AG09309 (cell line): ENCODE results near the gene ZAP70.

Experiments used
- DNase-seq: peaks from one replicate; pipeline ENCODE4 v3.0.0-alpha.2; 2010; ENCODE audit warnings: low read depth
- H3K4me3 ChIP-seq: 2 replicates; pipeline ENCODE4 v1.5.1; 2011; ENCODE audit warnings: mild to moderate bottlenecking, low read depth, low read length, moderate library complexity; ENCODE audit not compliant: control insufficient read depth
- TF ChIP-seq, protein P1 (sequence below): IDR thresholded peaks from 2 replicates; pipeline ENCODE4 v1.5.1; 2011; ENCODE audit warnings: mild to moderate bottlenecking, low read depth, low read length, inconsistent platforms; ENCODE audit not compliant: insufficient read depth, control insufficient read depth; ENCODE audit errors: missing control alignments

The ZAP70 gene

DNA sequence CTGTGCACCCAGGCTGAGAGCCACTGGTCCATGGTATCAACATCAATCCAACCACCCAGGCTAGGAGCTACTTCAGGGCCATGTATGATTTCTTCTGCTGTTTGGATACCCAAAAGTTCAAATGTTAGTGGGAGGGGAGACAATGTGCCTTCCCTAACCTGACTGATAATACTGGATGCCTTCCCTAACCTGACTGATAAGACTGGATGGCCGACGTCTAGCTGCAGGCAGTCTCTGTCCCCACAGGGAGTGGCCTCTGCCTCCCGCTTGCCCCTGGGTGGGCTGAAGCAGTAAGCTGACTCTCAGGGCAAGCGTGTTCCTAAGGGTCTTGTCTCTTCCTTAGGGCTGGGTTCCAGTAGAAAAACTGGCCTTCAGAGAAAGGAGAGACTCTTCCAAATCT, 65.8 kb downstream of the ZAP70 start:
- no peak overlapping the region for H3K4me3 ChIP-seq
- no peak for DNase-seq
- TF ChIP-seq, protein P1, sequence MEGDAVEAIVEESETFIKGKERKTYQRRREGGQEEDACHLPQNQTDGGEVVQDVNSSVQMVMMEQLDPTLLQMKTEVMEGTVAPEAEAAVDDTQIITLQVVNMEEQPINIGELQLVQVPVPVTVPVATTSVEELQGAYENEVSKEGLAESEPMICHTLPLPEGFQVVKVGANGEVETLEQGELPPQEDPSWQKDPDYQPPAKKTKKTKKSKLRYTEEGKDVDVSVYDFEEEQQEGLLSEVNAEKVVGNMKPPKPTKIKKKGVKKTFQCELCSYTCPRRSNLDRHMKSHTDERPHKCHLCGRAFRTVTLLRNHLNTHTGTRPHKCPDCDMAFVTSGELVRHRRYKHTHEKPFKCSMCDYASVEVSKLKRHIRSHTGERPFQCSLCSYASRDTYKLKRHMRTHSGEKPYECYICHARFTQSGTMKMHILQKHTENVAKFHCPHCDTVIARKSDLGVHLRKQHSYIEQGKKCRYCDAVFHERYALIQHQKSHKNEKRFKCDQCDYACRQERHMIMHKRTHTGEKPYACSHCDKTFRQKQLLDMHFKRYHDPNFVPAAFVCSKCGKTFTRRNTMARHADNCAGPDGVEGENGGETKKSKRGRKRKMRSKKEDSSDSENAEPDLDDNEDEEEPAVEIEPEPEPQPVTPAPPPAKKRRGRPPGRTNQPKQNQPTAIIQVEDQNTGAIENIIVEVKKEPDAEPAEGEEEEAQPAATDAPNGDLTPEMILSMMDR, result no peak

DNA sequence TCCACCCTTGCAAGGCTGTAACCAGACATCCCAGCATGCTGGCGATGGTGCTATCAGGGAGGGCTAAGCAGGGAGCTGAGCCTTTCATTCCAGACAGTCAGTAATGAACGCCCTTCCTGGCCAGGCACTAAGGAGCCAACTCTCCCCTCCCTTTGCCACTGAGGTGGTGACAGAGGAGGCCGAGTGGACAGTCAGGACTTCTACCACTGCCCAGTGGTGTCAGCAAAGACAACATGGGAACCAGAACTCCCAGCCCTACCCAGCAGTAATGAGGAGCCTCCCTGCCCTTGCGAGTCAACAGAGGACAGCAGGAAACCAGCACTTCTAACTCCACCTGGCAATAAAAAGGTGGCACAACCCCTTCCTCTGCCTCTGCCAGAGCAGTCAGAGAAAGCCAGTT, 68.6 kb downstream of the ZAP70 start:
- no peak for DNase-seq
- H3K4me3 ChIP-seq, result no peak overlapping the region
- TF ChIP-seq, protein P1, result no peak

DNA sequence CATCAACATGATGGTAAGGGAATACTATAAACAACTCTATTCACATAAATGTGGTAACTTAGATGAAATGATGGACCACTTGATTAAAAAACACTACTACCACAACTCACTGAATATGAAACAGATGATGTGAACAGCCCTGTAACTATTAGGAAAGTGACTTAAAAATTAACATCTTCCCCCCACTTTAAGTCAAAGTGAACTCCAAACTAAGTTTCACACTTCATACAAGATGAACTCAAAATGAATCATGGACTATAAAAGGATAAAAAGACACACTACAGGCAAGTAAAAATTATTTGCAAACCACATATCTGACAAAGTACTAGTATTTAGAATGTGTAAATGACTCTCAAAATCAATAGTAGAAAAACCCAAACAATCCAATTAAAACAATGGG, 71.6 kb downstream of the ZAP70 start:
- no peak for DNase-seq
- no peak overlapping the region for H3K4me3 ChIP-seq
- TF ChIP-seq, protein P1, result no peak

DNA sequence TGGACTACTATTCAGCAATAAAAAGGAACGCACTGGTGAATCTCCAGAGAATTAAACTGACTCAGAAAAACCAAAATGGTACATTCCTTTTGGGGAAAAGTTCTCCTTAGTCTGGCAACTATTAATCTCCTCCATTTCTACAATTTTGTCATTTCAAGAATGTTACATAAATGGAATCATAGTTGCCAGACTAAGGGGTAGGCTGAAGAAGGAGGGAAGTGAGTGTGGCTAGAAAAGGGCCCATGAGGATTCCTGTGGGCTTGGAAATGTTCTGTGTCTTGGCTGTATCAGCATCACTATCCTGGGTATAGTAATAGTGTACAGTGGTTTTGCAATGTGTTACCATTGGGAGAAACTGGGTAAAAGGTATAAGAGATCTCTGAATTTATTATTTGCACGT, 72.4 kb downstream of the ZAP70 start:
- DNase-seq, result no peak
- TF ChIP-seq, protein P1, result no peak
- no peak overlapping the region for H3K4me3 ChIP-seq

DNA sequence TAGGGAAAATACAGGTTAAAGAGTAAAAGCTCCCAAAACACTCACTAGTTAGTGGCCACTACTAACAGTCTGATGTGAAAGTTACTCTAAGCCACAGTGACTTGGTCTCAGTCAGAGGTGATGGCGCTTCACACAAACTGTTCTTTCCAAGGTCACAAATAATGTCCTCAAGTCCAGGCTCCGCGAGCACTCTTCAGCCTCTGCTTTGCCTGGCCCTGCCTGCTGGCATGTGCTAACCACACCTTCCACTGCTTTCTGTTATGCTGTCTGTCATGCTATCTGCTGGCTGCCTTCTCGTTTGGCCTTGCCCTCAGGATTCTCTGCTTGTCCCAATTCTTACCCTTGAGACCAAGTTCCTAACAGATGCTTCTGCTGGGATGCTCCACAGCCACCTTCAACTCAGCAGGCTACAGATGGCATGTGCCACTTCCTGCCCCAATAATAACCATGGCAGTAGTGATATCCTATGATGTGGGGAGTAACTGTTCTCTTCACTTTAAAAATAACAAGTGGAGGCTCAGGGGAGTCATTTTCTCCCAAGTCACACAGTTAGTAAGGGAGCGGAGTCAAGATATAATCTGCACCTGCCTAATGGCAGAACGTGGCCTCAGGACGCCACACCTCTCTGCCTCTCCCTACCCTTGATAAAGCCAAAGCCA, 75.7 kb downstream of the ZAP70 start:
- no peak overlapping the region for H3K4me3 ChIP-seq
- TF ChIP-seq, protein P1, result no peak
- DNase-seq, result no peak
